PFSK-1 (cell line): ENCODE results near the gene MOBP.

Experiments used
- FOXP2 ChIP-seq: optimal IDR thresholded peaks from 2 replicates; pipeline ENCODE3; 2011; ENCODE audit warnings: borderline replicate concordance, control low read depth, inconsistent platforms; ENCODE audit not compliant: insufficient read depth; ENCODE audit errors: extremely low read length, extremely low read depth
- POLR2AphosphoS5 ChIP-seq: IDR thresholded peaks from 2 replicates; pipeline ENCODE4 v1.6.1; 2012; ENCODE audit warnings: low read depth, mild to moderate bottlenecking, control low read depth, low read length, moderate library complexity
- SIN3A ChIP-seq: IDR thresholded peaks from 2 replicates; pipeline ENCODE4 v1.6.1; 2012; ENCODE audit warnings: mild to moderate bottlenecking, low read length, moderate library complexity, borderline replicate concordance; ENCODE audit not compliant: insufficient read depth
- TAF1 ChIP-seq: IDR thresholded peaks from 2 replicates; pipeline ENCODE4 v1.6.1; 2012; ENCODE audit warnings: low read length, control low read depth, borderline replicate concordance; ENCODE audit not compliant: insufficient read depth
- TF ChIP-seq, protein P1 (sequence below), 2 experiments: IDR thresholded peaks; 2 replicates each; pipeline versions ENCODE4 v1.6.1 to v1.8.0; 2011 to 2012; ENCODE audit warnings: low read depth in 2 of 2, low read length in 2 of 2, control low read depth in 1 of 2, inconsistent platforms in 1 of 2, mild to moderate bottlenecking in 1 of 2, moderate library complexity in 1 of 2; ENCODE audit not compliant: insufficient read depth in 1 of 2

Gene MOBP

DNA sequence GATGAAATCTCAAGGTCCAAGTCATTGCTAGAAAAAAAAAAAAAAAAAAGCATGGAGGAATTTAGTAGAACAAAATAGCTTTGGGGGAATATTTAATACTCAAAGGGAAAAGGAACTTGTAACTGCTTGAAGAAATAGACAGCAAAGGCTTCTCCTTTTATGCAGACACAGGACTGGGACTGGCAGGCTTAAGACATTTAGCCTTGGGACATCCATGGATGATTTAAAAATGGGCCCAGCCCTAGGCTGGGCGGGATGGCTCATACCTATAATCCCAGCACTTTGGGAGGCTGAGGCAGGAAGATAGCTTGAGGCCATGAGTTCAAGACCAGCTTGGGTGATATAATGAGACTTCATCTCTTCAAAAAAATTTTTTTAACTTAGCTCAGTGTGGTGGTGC is 41.2 kb upstream of the MOBP start:
- TF ChIP-seq, protein P1, sequence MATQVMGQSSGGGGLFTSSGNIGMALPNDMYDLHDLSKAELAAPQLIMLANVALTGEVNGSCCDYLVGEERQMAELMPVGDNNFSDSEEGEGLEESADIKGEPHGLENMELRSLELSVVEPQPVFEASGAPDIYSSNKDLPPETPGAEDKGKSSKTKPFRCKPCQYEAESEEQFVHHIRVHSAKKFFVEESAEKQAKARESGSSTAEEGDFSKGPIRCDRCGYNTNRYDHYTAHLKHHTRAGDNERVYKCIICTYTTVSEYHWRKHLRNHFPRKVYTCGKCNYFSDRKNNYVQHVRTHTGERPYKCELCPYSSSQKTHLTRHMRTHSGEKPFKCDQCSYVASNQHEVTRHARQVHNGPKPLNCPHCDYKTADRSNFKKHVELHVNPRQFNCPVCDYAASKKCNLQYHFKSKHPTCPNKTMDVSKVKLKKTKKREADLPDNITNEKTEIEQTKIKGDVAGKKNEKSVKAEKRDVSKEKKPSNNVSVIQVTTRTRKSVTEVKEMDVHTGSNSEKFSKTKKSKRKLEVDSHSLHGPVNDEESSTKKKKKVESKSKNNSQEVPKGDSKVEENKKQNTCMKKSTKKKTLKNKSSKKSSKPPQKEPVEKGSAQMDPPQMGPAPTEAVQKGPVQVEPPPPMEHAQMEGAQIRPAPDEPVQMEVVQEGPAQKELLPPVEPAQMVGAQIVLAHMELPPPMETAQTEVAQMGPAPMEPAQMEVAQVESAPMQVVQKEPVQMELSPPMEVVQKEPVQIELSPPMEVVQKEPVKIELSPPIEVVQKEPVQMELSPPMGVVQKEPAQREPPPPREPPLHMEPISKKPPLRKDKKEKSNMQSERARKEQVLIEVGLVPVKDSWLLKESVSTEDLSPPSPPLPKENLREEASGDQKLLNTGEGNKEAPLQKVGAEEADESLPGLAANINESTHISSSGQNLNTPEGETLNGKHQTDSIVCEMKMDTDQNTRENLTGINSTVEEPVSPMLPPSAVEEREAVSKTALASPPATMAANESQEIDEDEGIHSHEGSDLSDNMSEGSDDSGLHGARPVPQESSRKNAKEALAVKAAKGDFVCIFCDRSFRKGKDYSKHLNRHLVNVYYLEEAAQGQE (IDR thresholded peaks at IDR 0.05; ENCODE audit: insufficient read depth in 1 of 2, low read depth in 2 of 2, low read length in 2 of 2), result no peak
- TF ChIP-seq POLR2AphosphoS5 (no peak), FOXP2 (no peak), TAF1 (no peak), SIN3A (no peak)

DNA sequence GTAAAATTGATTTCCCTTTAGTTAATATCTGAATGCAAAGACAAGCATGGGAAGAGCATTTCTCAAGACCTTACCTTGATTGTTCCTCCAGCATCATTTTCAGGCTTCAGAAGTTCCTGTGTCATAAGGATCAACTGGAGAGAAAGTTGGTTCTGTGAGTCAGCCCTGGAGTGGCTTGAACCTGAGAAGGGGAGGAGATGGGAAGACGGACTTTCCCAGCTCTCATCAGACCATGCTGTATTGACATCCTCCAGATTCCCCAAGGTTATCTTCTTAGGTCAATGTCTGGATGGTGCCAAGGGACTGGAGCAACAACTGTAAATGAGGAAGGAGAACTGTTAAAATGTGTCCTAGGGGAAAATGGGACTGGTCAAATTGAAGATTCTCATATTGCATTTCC is 40.0 kb upstream of the MOBP start:
- TF ChIP-seq FOXP2, result no peak
- TF ChIP-seq POLR2AphosphoS5, result no peak
- no peak for TF ChIP-seq SIN3A
- TF ChIP-seq TAF1, result no peak
- TF ChIP-seq, protein P1 (IDR thresholded peaks at IDR 0.05; ENCODE audit: insufficient read depth in 1 of 2, low read depth in 2 of 2, low read length in 2 of 2), result no peak

DNA sequence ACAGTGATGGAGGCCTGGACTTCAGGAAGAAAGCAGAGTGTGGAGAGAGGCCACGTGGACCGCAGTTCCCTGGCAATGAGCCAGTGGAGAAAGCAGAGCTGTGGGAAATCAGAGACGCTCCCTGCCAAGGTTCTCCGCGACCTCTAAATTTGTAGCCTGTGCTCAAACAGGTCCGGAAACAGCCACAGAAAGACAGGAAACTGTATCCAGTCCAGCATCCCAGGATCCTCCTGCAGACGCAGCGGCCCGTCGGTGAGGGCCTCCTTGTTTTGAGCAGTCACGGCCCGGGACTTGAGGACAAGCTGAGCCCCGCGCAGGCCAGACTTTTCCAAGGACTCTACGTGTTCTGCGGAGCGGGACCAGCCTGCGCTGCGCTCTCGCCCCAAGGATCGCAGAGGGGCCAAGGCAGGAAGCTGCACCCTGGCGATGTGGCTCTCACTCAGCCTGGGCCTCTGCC is 38.7 kb upstream of the MOBP start:
- TF ChIP-seq POLR2AphosphoS5 (no peak), SIN3A (no peak), FOXP2 (no peak), TAF1 (no peak)
- TF ChIP-seq, protein P1 (IDR thresholded peaks at IDR 0.05; ENCODE audit: insufficient read depth in 1 of 2, low read depth in 2 of 2, low read length in 2 of 2), result no peak

DNA sequence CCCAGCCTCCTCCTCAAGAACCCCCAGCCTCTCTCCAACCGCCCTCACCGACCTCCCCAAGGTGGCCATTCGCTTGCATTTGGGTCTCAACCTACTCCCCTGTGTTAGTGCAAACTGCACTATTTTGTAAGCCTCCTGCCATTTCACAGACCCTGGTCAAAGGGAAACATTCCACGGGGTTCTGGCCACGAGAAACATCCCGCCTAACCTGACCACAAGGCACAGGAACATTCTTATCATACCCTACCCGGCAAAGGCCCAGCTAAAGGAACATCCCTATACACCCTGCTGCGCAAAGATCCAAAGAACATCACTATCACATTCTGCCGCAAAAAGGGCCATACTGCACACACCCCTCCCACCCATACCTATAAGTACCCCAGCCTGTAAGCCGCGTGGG is 38.0 kb upstream of the MOBP start:
- no peak for TF ChIP-seq POLR2AphosphoS5
- no peak for TF ChIP-seq FOXP2
- TF ChIP-seq, protein P1 (IDR thresholded peaks at IDR 0.05; ENCODE audit: insufficient read depth in 1 of 2, low read depth in 2 of 2, low read length in 2 of 2), result no peak
- no peak for TF ChIP-seq SIN3A
- TF ChIP-seq TAF1, result no peak

DNA sequence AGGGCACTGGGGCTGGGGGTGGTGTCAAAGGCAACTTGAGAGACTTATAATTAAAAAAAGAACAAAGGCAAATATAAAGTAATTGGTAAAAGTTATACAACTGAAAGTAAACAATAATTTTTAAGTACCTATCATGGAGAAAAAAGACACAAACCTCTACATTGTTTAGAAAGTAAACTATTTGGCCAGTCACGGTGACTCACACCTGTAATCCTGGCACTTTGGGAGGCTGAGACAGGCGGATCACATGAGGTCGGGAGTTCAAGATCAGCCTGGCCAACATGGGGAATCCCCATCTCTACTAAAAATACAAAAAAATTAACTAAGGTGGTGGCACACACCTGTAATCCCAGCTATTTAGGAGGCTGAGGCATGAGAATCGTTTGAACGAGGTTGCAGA is 35.1 kb upstream of the MOBP start:
- TF ChIP-seq, protein P1 (IDR thresholded peaks at IDR 0.05; ENCODE audit: insufficient read depth in 1 of 2, low read depth in 2 of 2, low read length in 2 of 2), result no peak
- TF ChIP-seq TAF1 (no peak), FOXP2 (no peak), SIN3A (no peak), POLR2AphosphoS5 (no peak)
